ENCODE data around the gene SWT1.
A peak's percentile ranks its signal among the peaks of the same experiment; 100 is the strongest.

The SWT1 gene

GRCh38 chr1:185156854-185157598 is at the start of gene SWT1, which contains the start of gene TRMT1L:
TSS of gene SWT1 (plus strand) at chr1:185157167. CDS start at chr1:185160842, 3,675 bp downstream.
TSS of gene TRMT1L (minus strand) at chr1:185156953. CDS start at chr1:185156712, 241 bp downstream.
- DNase-seq, result peak; percentile 99

GRCh38 chr1:185108321-185108720 is 48.6 kb upstream of the SWT1 start:
- no peak for DNase-seq

- no peak for DNase-seq
Measured at GRCh38 chr1:185110145-185110544, 46.8 kb upstream of the SWT1 start.

GRCh38 chr1:185111873-185112272 is 45.1 kb upstream of the SWT1 start:
- DNase-seq, result no peak

- DNase-seq, result no peak
Measured at GRCh38 chr1:185112356-185112755, 44.6 kb upstream of the SWT1 start.

- DNase-seq, result no peak
Measured at GRCh38 chr1:185129708-185130107, 27.3 kb upstream of the SWT1 start.

GRCh38 chr1:185132534-185132933 is 24.4 kb upstream of the SWT1 start:
- no peak for DNase-seq

GRCh38 chr1:185137896-185138545 is 18.9 kb upstream of the SWT1 start:
- peak; percentile 72 for DNase-seq

- peak; percentile 48 for DNase-seq
Measured at GRCh38 chr1:185139246-185139645, 17.7 kb upstream of the SWT1 start.

- no peak for DNase-seq
Measured at GRCh38 chr1:185144233-185144632, 12.7 kb upstream of the SWT1 start.

GRCh38 chr1:185151215-185151614 is 5.8 kb upstream of the SWT1 start:
- peak; percentile 75 for DNase-seq

- peak; percentile 15 for DNase-seq
Measured at GRCh38 chr1:185152187-185152767, 4.7 kb upstream of the SWT1 start.

- peak; percentile 59 for DNase-seq
Measured at GRCh38 chr1:185154912-185155513, 2.0 kb upstream of the SWT1 start.

GRCh38 chr1:185155600-185156287 is 1.2 kb upstream of the SWT1 start:
- DNase-seq, result peak; percentile 47

GRCh38 chr1:185156288-185156853 is 596 bp upstream of the SWT1 start:
- peak; percentile 38 for DNase-seq

- peak; percentile 65 for DNase-seq
Measured at GRCh38 chr1:185157599-185158412, 839 bp downstream of the SWT1 start.

- DNase-seq, result peak; percentile 39
Measured at GRCh38 chr1:185158800-185159199, 1.8 kb downstream of the SWT1 start.

- no peak for DNase-seq
Measured at GRCh38 chr1:185159966-185160365, 3.0 kb downstream of the SWT1 start.

- no peak for DNase-seq
Measured at GRCh38 chr1:185162491-185162890, 5.5 kb downstream of the SWT1 start.

GRCh38 chr1:185166106-185166505 is 9.1 kb downstream of the SWT1 start:
- DNase-seq, result peak; percentile 59

GRCh38 chr1:185170291-185170848 is 13.4 kb downstream of the SWT1 start:
- DNase-seq, result peak; percentile 88

All from hematopoietic multipotent progenitor cell treated with erythropoietin and hydrocortisone succinate and interleukin-3 and kit ligand, for 8 days (in vitro differentiated cells).